GM21723 (cell line): Measurements from ENCODE around the gene TSPAN12.
A peak's percentile ranks its signal among the peaks of the same experiment; 100 is the strongest.

Source experiments
- ATAC-seq: cut with Tn5 transposase; IDR thresholded peaks from one replicate; pipeline ENCODE4 v1.9.1; 2021; ENCODE audit warnings: mild to moderate bottlenecking, moderate library complexity; ENCODE audit not compliant: unreplicated experiment

TSPAN12 gene

GRCh38 chr7:120770206-120770605 is 87.7 kb downstream of the TSPAN12 start:
- no peak for ATAC-seq

DNA sequence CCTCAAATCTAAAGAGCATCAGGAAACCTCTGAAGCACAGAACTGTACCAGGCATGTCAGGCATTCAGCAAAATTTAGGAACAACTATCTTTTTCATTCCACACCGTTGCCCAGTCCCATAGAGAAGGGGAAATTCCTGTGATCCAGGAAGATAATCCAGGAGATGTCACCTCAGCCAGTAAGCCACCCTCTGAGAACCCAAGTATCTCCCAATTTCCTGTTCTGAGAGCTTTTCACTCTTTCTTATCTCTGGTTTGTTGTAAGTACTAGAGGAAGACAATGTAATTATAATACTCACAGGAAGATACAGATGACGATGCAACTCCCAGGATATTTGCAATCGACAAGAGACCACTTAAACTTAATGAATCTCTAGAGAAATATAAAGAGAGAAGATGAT is 97.1 kb downstream of the TSPAN12 start:
- ATAC-seq, result no peak

DNA sequence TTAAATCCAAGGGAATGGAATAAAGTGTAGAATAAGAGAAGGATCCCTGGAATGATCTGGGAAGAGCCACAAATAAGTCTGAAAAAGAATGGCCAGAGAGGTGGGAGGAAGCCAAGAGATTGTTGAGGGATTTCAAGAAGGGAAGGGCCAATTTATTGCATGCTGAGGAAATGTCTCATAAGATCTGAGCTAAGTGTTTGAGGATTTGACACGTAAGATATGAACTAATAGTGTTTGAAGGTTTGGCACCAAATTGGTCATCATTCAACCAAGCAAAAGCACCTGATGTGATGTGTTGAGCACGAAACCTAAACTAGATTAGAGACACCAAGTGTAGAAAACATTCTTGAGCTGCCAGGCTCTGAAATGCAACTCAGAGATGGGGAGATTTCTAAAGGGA is 97.9 kb downstream of the TSPAN12 start:
- peak; percentile 64 for ATAC-seq

GRCh38 chr7:120743128-120743527 is 114.8 kb downstream of the TSPAN12 start:
- ATAC-seq, result no peak

DNA sequence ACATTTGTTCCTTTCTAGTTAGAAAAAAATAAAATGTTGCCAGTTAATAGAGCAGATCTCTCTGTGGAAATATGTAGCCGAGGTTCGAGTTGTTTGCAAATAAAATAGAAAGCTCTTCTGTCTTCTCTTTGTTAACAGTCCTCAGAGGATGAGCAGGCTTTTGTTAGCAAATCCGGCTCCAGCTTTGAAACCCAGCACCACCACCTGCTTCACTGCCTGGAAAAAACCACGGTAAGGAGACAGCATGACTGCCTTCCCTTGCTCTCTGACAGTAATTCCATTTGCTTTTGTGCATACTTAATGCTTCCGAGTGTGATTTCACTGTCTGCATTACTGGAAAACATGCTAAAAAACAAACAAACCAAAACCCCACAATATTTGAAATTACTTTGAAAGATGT is 115.6 kb downstream of the TSPAN12 start:
- no peak for ATAC-seq

DNA sequence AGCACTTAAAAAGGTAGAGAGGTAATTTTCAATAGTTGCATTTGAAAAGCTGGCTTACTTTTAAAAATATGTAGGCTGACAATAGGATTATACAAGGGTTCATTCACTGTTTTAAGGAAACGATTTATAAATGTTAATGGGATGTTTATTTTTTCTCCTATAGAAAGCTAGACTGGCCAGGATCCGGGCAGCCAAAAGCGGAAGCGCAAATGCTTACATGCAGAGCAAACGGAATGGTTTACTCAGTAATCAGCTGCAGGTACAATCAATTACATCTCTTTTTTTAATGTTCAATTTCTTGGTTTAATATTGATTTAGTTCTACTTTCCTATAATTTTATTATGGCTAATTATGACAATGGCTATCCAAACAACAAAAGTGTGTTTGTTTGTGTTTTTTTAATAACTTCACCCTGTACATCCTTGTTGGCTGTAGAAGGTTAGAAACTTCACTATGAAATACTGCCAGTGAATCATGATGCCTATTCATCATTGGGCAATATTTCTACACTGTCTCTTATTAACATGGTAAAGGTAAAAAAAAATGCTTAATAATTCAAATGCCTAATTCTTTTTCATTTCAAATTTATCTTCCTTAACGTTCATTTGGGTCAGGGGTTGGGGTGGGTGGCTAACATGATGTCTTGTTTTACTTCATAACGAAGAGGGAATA is 116.4 kb downstream of the TSPAN12 start:
- ATAC-seq, result no peak

GRCh38 chr7:120740348-120740747 is 117.6 kb downstream of the TSPAN12 start:
- no peak for ATAC-seq

- no peak for ATAC-seq
Measured at GRCh38 chr7:120738816-120739215, 119.1 kb downstream of the TSPAN12 start.
